Measurements from ENCODE around the gene YPEL2.
"Not testable (repeated sequence)": the region's sequence is repeated elsewhere in the genome, so short reads cannot be mapped to it uniquely, and the experiment has no call there.

YPEL2 gene

GRCh38 chr17:59391021-59391420 lies 59.6 kb downstream of the YPEL2 start:
- Histone ChIP-seq H3K4me3 (no peak overlapping the region), H3K27ac (no peak overlapping the region)
- no peak for TF ChIP-seq CTCF (IDR thresholded peaks at IDR 0.05)
- DNase-seq (ENCODE audit: low spot score), result no peak

- no peak overlapping the region for H3K27ac ChIP-seq
- H3K4me3 ChIP-seq, result no peak overlapping the region
- no peak for TF ChIP-seq CTCF (IDR thresholded peaks at IDR 0.05)
- DNase-seq (ENCODE audit: low spot score), result no peak
Observed at GRCh38 chr17:59392973-59393679, 61.7 kb downstream of the YPEL2 start.

- not testable (repeated sequence) for DNase-seq (ENCODE audit: low spot score); H3K27ac ChIP-seq; H3K4me3 ChIP-seq
Observed at GRCh38 chr17:59393742-59394410, 62.4 kb downstream of the YPEL2 start.

- Histone ChIP-seq H3K4me3 (no peak overlapping the region), H3K27ac (no peak overlapping the region)
- no peak for TF ChIP-seq CTCF (IDR thresholded peaks at IDR 0.05)
- DNase-seq (ENCODE audit: low spot score), result no peak
Observed at GRCh38 chr17:59396134-59396826, 64.8 kb downstream of the YPEL2 start.

- no peak overlapping the region for H3K27ac ChIP-seq
- no peak for DNase-seq (ENCODE audit: low spot score)
Observed at GRCh38 chr17:59397316-59398073, 66.0 kb downstream of the YPEL2 start.

GRCh38 chr17:59399914-59400313 lies 68.5 kb downstream of the YPEL2 start:
- TF ChIP-seq CTCF (IDR thresholded peaks at IDR 0.05), result no peak
- DNase-seq (ENCODE audit: low spot score), result no peak
- Histone ChIP-seq H3K27ac (peak overlapping the region; percentile 27 to 32), H3K4me3 (no peak overlapping the region)

More at GRCh38 chr17:59397316-59398073, 66.0 kb downstream of the YPEL2 start:
- TF ChIP-seq CTCF (IDR thresholded peaks at IDR 0.05), result no peak
- no peak overlapping the region for H3K4me3 ChIP-seq

GRCh38 chr17:59400858-59401257 lies 69.4 kb downstream of the YPEL2 start:
- no peak for DNase-seq (ENCODE audit: low spot score)
- no peak for TF ChIP-seq CTCF (IDR thresholded peaks at IDR 0.05)
- Histone ChIP-seq H3K27ac (no peak overlapping the region), H3K4me3 (no peak overlapping the region)
